H1 (cell line): Measurements from ENCODE around the gene FES. TPM values are rescaled to one million over a fixed set of nuclear protein-coding genes. Genes with fewer than 3 reads are reported as not detected.

Source experiments
- CTCF ChIA-PET: fragments of 300-600 bp; sonication (Branson Sonifier 250); formaldehyde crosslinking; loops from one replicate; lab custom pipeline; 2021; ENCODE audit not compliant: partially characterized antibody; lab: Charles Lee
- POLR2A ChIA-PET: fragments of 300-600 bp; sonication (Branson Sonifier 250); formaldehyde crosslinking; loops from one replicate; lab custom pipeline; 2021; ENCODE audit warnings: inconsistent platforms; ENCODE audit not compliant: partially characterized antibody; lab: Charles Lee
- DNase-seq, 2 experiments: peaks; one replicate each; pipeline versions ENCODE4 v3.0.0 to v3.0.0-alpha.2; 2010 to 2022; ENCODE audit warnings: low spot score in 2 of 2, low read depth in 1 of 2, mixed read lengths in 1 of 2
- FAIRE-seq: peaks from 2 replicates; lab custom pipeline; 2011; peaks lifted over from hg19 to GRCh38; lab: Jason Lieb, UNC
- H2AFZ ChIP-seq: 2 replicates; pipeline ENCODE4 v1.8.1; 2012; ENCODE audit warnings: low read length, inconsistent platforms
- H2AK5ac ChIP-seq: 2 replicates; pipeline ENCODE4 v1.6.1; 2013; ENCODE audit warnings: low read depth, low read length
- H2BK120ac ChIP-seq: replicated peaks from 2 replicates; pipeline ENCODE3; 2013; ENCODE audit warnings: low read depth, low read length, inconsistent platforms
- H2BK12ac ChIP-seq: 2 replicates; pipeline ENCODE4 v1.6.1; 2013; ENCODE audit warnings: low read depth, low read length
- H2BK15ac ChIP-seq: 2 replicates; pipeline ENCODE4 v1.6.1; 2013; ENCODE audit warnings: low read length
- H2BK20ac ChIP-seq: 2 replicates; pipeline ENCODE4 v1.6.1; 2013; ENCODE audit warnings: low read length
- H2BK5ac ChIP-seq: 2 replicates; pipeline ENCODE4 v1.6.1; 2013; ENCODE audit warnings: low read depth, low read length
- H3K14ac ChIP-seq: 2 replicates; pipeline ENCODE4 v1.6.1; 2013; ENCODE audit warnings: inconsistent platforms; ENCODE audit not compliant: insufficient read length
- H3K18ac ChIP-seq: 2 replicates; pipeline ENCODE4 v1.6.1; 2013; ENCODE audit warnings: low read length; ENCODE audit errors: extremely low read depth
- H3K23ac ChIP-seq: 2 replicates; pipeline ENCODE4 v1.6.1; 2013; ENCODE audit warnings: inconsistent platforms; ENCODE audit not compliant: insufficient read length
- H3K23me2 ChIP-seq: 2 replicates; pipeline ENCODE4 v1.6.1; 2013; ENCODE audit warnings: low read depth, low read length
- H3K27ac ChIP-seq: 2 replicates; pipeline ENCODE4 v1.6.1; 2011; ENCODE audit warnings: low read depth, low read length, inconsistent platforms
- H3K27me3 ChIP-seq, 4 experiments: replicated peaks in 1 of 4; 1 replicate in 1 of 4; 2 replicates in 3 of 4; pipeline versions ENCODE4 v1.6.1 to v1.8.1; 2011 to 2013; ENCODE audit warnings: low read length in 3 of 4, mild to moderate bottlenecking in 3 of 4, inconsistent platforms in 2 of 4, mixed read lengths in 2 of 4, moderate library complexity in 1 of 4; ENCODE audit not compliant: control insufficient read depth in 3 of 4, insufficient read depth in 3 of 4; ENCODE audit errors: extremely low read depth in 1 of 4
- H3K36me3 ChIP-seq, 4 experiments: 2 replicates each; pipeline versions ENCODE4 v1.6.1 to v1.8.1; 2011 to 2013; ENCODE audit warnings: mild to moderate bottlenecking in 4 of 4, low read length in 3 of 4, moderate library complexity in 2 of 4, control low read depth in 1 of 4, inconsistent platforms in 1 of 4; ENCODE audit not compliant: insufficient read depth in 4 of 4, control insufficient read depth in 2 of 4
- H3K4ac ChIP-seq: replicated peaks from 2 replicates; pipeline ENCODE3; 2013; ENCODE audit warnings: low read length, low read depth, mixed read lengths, inconsistent platforms; ENCODE audit not compliant: insufficient read length
- H3K4me1 ChIP-seq, 4 experiments: replicated peaks in 1 of 4; 1 replicate in 1 of 4; 2 replicates in 3 of 4; pipeline versions ENCODE4 v1.6.1 to v1.8.1; 2011 to 2013; ENCODE audit warnings: low read length in 3 of 4, inconsistent platforms in 2 of 4, mixed read lengths in 1 of 4; ENCODE audit not compliant: insufficient read depth in 4 of 4, control insufficient read depth in 3 of 4
- H3K4me2 ChIP-seq, 2 experiments: 2 replicates each; pipeline versions ENCODE4 v1.6.1 to v1.8.1; 2011 to 2013; ENCODE audit warnings: low read depth in 2 of 2, low read length in 2 of 2, control low read depth in 1 of 2, inconsistent platforms in 1 of 2, mild to moderate bottlenecking in 1 of 2; ENCODE audit not compliant: insufficient read depth in 1 of 2
- H3K4me3 ChIP-seq, 4 experiments: fragments of 200-600, 300-600 bp in 1 of 4; sonication (generic), shearing (Covaris generic), sonication (Bioruptor Twin) in 1 of 4; 2 replicates each; pipeline versions ENCODE4 v1.5.1 to v1.8.1; 2011 to 2016; ENCODE audit warnings: low read length in 4 of 4, low read depth in 3 of 4, control low read depth in 2 of 4, inconsistent platforms in 2 of 4, mild to moderate bottlenecking in 2 of 4, mixed read lengths in 1 of 4, moderate library complexity in 1 of 4; ENCODE audit not compliant: insufficient read depth in 2 of 4; ENCODE audit errors: extremely low read depth in 1 of 4
- H3K56ac ChIP-seq: replicated peaks from 2 replicates; pipeline ENCODE3; 2013; ENCODE audit warnings: low read depth, mild to moderate bottlenecking, mixed read lengths, low read length, inconsistent platforms; ENCODE audit not compliant: insufficient read length
- H3K79me1 ChIP-seq: 2 replicates; pipeline ENCODE4 v1.6.1; 2013; ENCODE audit warnings: low read depth, low read length, control low read depth
- H3K79me2 ChIP-seq, 2 experiments: 2 replicates each; pipeline versions ENCODE4 v1.6.1 to v1.8.1; 2012 to 2013; ENCODE audit warnings: low read length in 2 of 2, mild to moderate bottlenecking in 2 of 2, inconsistent platforms in 1 of 2; ENCODE audit not compliant: insufficient read depth in 2 of 2, control insufficient read depth in 1 of 2
- H3K9ac ChIP-seq, 4 experiments: replicated peaks in 1 of 4; 1 replicate in 1 of 4; 2 replicates in 3 of 4; pipeline versions ENCODE4 v1.6.1 to v1.8.1; 2011 to 2013; ENCODE audit warnings: low read depth in 3 of 4, low read length in 3 of 4, control low read depth in 2 of 4, mild to moderate bottlenecking in 2 of 4, moderate library complexity in 2 of 4, inconsistent platforms in 1 of 4; ENCODE audit errors: extremely low read depth in 1 of 4
- H3K9me3 ChIP-seq, 2 experiments: 2 replicates each; pipeline versions ENCODE4 v1.6.1 to v1.8.1; 2012 to 2013; ENCODE audit warnings: mild to moderate bottlenecking in 2 of 2, moderate library complexity in 2 of 2, control low read depth in 1 of 2, inconsistent platforms in 1 of 2, low read depth in 1 of 2, low read length in 1 of 2, mixed read lengths in 1 of 2; ENCODE audit not compliant: insufficient read depth in 2 of 2
- H4K20me1 ChIP-seq, 2 experiments: replicated peaks in 1 of 2; 2 replicates each; pipeline versions ENCODE3 to v1.8.1; 2011 to 2013; ENCODE audit warnings: inconsistent platforms in 2 of 2, low read length in 2 of 2, mild to moderate bottlenecking in 1 of 2; ENCODE audit not compliant: insufficient read depth in 2 of 2, control insufficient read depth in 1 of 2
- H4K5ac ChIP-seq: 2 replicates; pipeline ENCODE4 v1.6.1; 2013; ENCODE audit warnings: low read length, low read depth, mixed read lengths, inconsistent platforms; ENCODE audit not compliant: insufficient read length
- H4K8ac ChIP-seq: 2 replicates; pipeline ENCODE4 v1.8.0; 2013; ENCODE audit warnings: mild to moderate bottlenecking, moderate library complexity, low read length, inconsistent platforms; ENCODE audit not compliant: insufficient read depth; ENCODE audit errors: extremely low read depth
- H4K91ac ChIP-seq: replicated peaks from 2 replicates; pipeline ENCODE3; 2013; ENCODE audit warnings: low read length, mixed read lengths, inconsistent platforms; ENCODE audit not compliant: insufficient read length
- ATF3 ChIP-seq: IDR thresholded peaks from 2 replicates; pipeline ENCODE4 v1.6.1; 2011; ENCODE audit warnings: low read depth, mild to moderate bottlenecking, low read length; ENCODE audit not compliant: insufficient read depth
- CREB1 ChIP-seq: IDR thresholded peaks from 2 replicates; pipeline ENCODE4 v1.6.1; 2012; ENCODE audit warnings: inconsistent platforms
- EP300 ChIP-seq, 2 experiments: IDR thresholded peaks; 1 replicate in 1 of 2; 2 replicates in 1 of 2; pipeline ENCODE4 v1.6.1; 2011 to 2012; ENCODE audit warnings: low read depth in 2 of 2, low read length in 2 of 2, mild to moderate bottlenecking in 2 of 2, borderline replicate concordance in 1 of 2, inconsistent platforms in 1 of 2, moderate library complexity in 1 of 2
- EZH2 ChIP-seq: fragments of 200-600 bp; sonication (generic); IDR thresholded peaks from 2 replicates; pipeline ENCODE4 v1.7.1; 2012; ENCODE audit warnings: low read depth, mild to moderate bottlenecking, moderate library complexity, low read length, inconsistent platforms; ENCODE audit not compliant: severe bottlenecking
- JUN ChIP-seq: IDR thresholded peaks from 2 replicates; pipeline ENCODE4 v1.6.1; 2011; ENCODE audit warnings: low read depth, mild to moderate bottlenecking, improper control_type of control experiment, low read length
- RXRA ChIP-seq: IDR thresholded peaks from 2 replicates; pipeline ENCODE4 v1.6.1; 2011; ENCODE audit warnings: low read depth, mild to moderate bottlenecking, low read length, moderate library complexity; ENCODE audit not compliant: insufficient read depth
- TBP ChIP-seq: IDR thresholded peaks from 2 replicates; pipeline ENCODE4 v1.6.1; 2011; ENCODE audit warnings: low read depth, low read length, improper control_type of control experiment
- USF2 ChIP-seq: IDR thresholded peaks from 2 replicates; pipeline ENCODE4 v1.6.1; 2011; ENCODE audit warnings: low read length, improper control_type of control experiment
- WGBS, 2 experiments: shearing (Covaris generic) in 1 of 2; methylation state at CpG; one replicate each; pipeline versions ENCODE4 v1.1.6 to v1.1.7; 2013 to 2015; ENCODE audit warnings: low lambda C conversion rate in 2 of 2, mixed read lengths in 2 of 2, inconsistent platforms in 1 of 2, low coverage in 1 of 2, missing lambda C conversion rate in 1 of 2; ENCODE audit not compliant: insufficient replicate concordance in 2 of 2, insufficient coverage in 1 of 2, insufficient read length in 1 of 2; ENCODE audit errors: extremely low coverage in 1 of 2, missing lambda C conversion rate in 1 of 2; 5-methylcytosine and 5-hydroxymethylcytosine counted together
- polyA plus RNA-seq, 7 experiments: library from polyadenylated mRNA; depleted of rRNA in 3 of 7; stranded (reverse) in 5 of 7; unstranded in 2 of 7; fragments of >200 nt in 5 of 7; fragments of 200-250 nt in 2 of 7; gene quantifications; 1 replicate in 5 of 7; 2 replicates in 1 of 7; 4 replicates in 1 of 7; pipeline versions ENCODE4 v1.2.1 to v1.2.3, GENCODE V29; 2011 to 2013; ENCODE audit warnings: missing spikeins in 2 of 7, mixed read lengths in 2 of 7
- total RNA-seq: library from RNA; stranded (reverse); fragmentation: NEBNext Ultra II Directional; extraction: Animal tissue kit (Norgen Biotek cat#: 25700); gene quantifications from 2 replicates; pipeline ENCODE4 v1.2.1, GENCODE V29; 2021

The FES gene
- total and polyA plus RNA-seq, 2 of the 8 experiments (the other 6 are each of a cell fraction or from before 2014, with no cell fraction given): 8.5 to 8.6 TPM

DNA sequence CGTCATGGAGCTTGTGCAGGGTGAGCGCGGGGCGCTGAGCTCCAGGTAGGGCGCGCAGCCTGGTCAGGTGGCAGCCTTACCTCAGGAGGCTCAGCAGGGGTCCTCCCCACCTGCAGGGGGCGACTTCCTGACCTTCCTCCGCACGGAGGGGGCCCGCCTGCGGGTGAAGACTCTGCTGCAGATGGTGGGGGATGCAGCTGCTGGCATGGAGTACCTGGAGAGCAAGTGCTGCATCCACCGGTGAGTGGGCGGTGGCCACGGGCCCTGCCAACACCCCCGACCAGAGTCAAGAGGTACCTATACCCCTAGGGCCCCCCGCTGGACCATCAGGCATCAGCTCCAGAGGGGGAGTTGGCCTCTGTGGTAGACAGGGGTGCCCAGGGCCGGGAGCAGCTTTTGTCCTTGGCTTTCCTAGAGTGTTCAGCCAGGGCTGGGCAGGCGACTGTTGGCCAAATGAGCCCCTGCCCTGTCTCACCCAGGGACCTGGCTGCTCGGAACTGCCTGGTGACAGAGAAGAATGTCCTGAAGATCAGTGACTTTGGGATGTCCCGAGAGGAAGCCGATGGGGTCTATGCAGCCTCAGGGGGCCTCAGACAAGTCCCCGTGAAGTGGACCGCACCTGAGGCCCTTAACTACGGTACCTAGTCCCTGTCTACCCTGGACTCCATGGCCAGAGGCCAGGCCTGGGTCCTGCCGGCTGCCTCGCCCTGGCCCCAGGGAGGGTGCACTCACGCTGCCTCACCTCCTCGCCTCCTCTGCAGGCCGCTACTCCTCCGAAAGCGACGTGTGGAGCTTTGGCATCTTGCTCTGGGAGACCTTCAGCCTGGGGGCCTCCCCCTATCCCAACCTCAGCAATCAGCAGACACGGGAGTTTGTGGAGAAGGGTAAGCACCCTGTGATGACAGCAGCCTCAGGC lies 9.1 kb downstream of the FES start:
- Histone ChIP-seq H3K36me3 (peaks cover 0 to 2% (median 0%) of the 10 kb centered on the region in 4 experiments; a peak in 2 of 8 replicates), H3K4me3 (no peak overlapping the region), H3K79me2 (no peaks in the 10 kb centered on the region), H4K8ac (peak overlapping the region; percentile 25; the same call in 1 of the 2 replicates), H3K79me1 (no peaks in the 10 kb centered on the region), H3K18ac (no peak overlapping the region), H2BK5ac (no peak overlapping the region), H4K20me1 (peaks cover 0 to 3% of the 10 kb centered on the region in 2 experiments), H2AFZ (no peak overlapping the region), H4K91ac (no peak overlapping the region), H3K56ac (no peak overlapping the region), H2BK15ac (no peak overlapping the region), H3K4me1 (peaks cover 0 to 2% (median 0%) of the 10 kb centered on the region in 4 experiments; a peak in 1 of 7 replicates), H3K27ac (no peak overlapping the region), H3K23ac (no peak overlapping the region), H3K9ac (no peak overlapping the region; a peak in 2 of 7 replicates), H2BK120ac (no peak overlapping the region), H3K9me3 (no peaks in the 10 kb centered on the region), H3K14ac (no peak overlapping the region), H2BK20ac (no peak overlapping the region), H3K23me2 (no peaks in the 10 kb centered on the region), H3K27me3 (no peaks in the 10 kb centered on the region), H3K4me2 (no peak overlapping the region), H2BK12ac (no peak overlapping the region; the same call in 1 of the 2 replicates), H2AK5ac (no peak overlapping the region), H4K5ac (no peak overlapping the region), H3K4ac (no peak overlapping the region)
- ChIA-PET POLR2A (no interaction called here), CTCF (interaction anchor here (0.6 to 13.3 kb wide), 7 partner anchors 8 to 125 kb away, joined by 3 to 125 read pairs (median 4); partner anchors contain the start of genes FES, HDDC3, MAN2A2 and UNC45A)
- TF ChIP-seq USF2: no peak
- no peak for TF ChIP-seq TBP
- TF ChIP-seq EZH2: no peak
- no peak for TF ChIP-seq EP300 (IDR thresholded peaks at IDR 0.05; ENCODE audit: borderline replicate concordance in 1 of 2, low read depth in 2 of 2, low read length in 2 of 2)
- TF ChIP-seq JUN: no peak
- TF ChIP-seq CREB1: no peak
- no peak for TF ChIP-seq RXRA
- TF ChIP-seq ATF3: no peak
- DNase-seq (no peak), FAIRE-seq (no peak)
- 92% methylated on average over 33 of the region's 33 CpGs; no CpG with 5 or more reads in 1 of the 2 experiments for WGBS, 2 experiments
